Astrocyte of the spinal cord (primary cell): Measurements from ENCODE around the gene TMEM17.

Experiments
- DNase-seq: peaks from one replicate; pipeline ENCODE4 v3.0.0; 2011; ENCODE audit warnings: low read depth, low spot score
- H3K4me3 ChIP-seq: 2 replicates; pipeline ENCODE4 v1.5.1; 2011; ENCODE audit warnings: low read depth, mild to moderate bottlenecking, low read length, moderate library complexity
- in situ Hi-C: cut with HindIII; loops from 2 replicates; pipeline ENCODE4 v1.10.0; 2017; ENCODE audit warnings: low sequenced_read_pairs
- TF ChIP-seq, protein P1 (sequence below): IDR thresholded peaks from 2 replicates; pipeline ENCODE4 v1.5.1; 2012; ENCODE audit warnings: low read depth, mild to moderate bottlenecking, low read length, inconsistent platforms

TMEM17 gene

GRCh38 chr2:62453955-62454354, 52.0 kb downstream of the TMEM17 start:
- TF ChIP-seq, protein P1, sequence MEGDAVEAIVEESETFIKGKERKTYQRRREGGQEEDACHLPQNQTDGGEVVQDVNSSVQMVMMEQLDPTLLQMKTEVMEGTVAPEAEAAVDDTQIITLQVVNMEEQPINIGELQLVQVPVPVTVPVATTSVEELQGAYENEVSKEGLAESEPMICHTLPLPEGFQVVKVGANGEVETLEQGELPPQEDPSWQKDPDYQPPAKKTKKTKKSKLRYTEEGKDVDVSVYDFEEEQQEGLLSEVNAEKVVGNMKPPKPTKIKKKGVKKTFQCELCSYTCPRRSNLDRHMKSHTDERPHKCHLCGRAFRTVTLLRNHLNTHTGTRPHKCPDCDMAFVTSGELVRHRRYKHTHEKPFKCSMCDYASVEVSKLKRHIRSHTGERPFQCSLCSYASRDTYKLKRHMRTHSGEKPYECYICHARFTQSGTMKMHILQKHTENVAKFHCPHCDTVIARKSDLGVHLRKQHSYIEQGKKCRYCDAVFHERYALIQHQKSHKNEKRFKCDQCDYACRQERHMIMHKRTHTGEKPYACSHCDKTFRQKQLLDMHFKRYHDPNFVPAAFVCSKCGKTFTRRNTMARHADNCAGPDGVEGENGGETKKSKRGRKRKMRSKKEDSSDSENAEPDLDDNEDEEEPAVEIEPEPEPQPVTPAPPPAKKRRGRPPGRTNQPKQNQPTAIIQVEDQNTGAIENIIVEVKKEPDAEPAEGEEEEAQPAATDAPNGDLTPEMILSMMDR: no peak
- DNase-seq: no peak
- in situ Hi-C loops: no loop called here
- H3K4me3 ChIP-seq: no peak overlapping the region

DNA sequence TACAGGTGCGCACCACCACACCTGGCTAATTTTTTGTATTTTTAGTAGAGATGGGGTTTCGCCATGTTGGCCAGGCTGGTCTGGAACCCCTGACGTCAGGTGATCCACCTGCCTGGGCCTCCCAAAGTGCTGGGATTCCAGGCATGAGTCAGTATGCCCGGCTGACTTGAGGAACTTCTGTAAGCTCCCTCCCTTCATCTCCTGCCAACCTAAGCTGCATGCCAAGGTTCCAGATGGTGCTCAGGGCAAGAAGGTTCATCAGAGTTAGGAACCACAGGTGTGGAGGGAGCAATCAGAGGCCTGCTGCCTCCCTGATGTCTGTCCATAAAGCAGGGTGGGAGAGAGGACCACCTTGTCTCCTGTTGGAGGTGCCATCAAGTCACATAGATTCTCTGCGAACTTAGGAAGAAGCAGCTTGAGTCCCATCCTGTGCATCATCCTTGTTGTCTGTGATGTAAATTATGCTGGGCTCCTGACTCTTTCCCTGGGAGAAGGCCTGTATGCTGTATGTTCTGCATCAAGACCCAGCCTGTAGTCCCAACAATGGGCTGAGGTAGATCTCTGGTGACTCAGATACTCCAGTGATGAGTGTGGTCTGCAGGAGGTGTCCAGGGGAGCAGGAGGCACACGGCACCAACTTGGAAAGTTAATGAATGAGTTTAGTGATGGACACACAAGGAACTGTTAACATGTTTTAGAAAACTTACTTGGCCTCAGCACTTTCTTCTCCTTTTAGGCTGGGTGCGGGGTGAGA, 53.1 kb downstream of the TMEM17 start:
- in situ Hi-C loops: no loop called here
- no peak for DNase-seq
- H3K4me3 ChIP-seq: no peak overlapping the region
- TF ChIP-seq, protein P1: no peak

DNA sequence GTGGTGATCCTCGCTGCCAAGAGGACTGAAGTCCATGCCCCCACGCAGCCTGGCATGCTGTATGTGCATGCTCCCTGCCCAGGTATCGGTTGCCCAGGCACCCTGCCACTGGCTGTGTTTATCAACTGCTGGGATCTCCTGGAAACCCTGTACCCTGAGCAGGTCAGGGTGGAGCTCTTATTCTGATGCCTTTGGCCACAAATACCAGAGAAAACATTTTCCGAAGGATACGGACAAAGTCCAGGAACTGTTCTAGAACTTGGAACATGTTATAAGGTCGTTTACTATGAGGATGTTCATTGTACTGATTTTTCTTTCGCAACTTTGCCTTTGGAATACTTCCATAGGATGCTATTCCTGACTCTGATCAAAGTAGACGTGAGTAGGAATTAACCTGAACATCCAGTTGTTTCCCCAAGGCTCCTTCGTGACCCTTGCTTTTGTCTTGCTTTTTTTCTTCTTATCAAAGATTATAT, 55.2 kb downstream of the TMEM17 start:
- TF ChIP-seq, protein P1: no peak
- in situ Hi-C loops: no loop called here
- no peak overlapping the region for H3K4me3 ChIP-seq
- no peak for DNase-seq
